NB4 (cell line): Measurements from ENCODE around the gene CARD19.

Experiments used
- MYC ChIP-seq: IDR thresholded peaks from 2 replicates; pipeline ENCODE4 v1.6.1; 2011; ENCODE audit warnings: low read depth, low read length
- POLR2A ChIP-seq: IDR thresholded peaks from 2 replicates; pipeline ENCODE4 v1.6.1; 2011; ENCODE audit warnings: mild to moderate bottlenecking; ENCODE audit not compliant: insufficient read length; ENCODE audit errors: extremely low read depth
- TF ChIP-seq, protein P1 (sequence below): IDR thresholded peaks from one replicate; pipeline ENCODE4 v1.5.1; 2012; ENCODE audit warnings: low read depth, low read length
- TF ChIP-seq, protein P2 (sequence below): IDR thresholded peaks from 2 replicates; pipeline ENCODE4 v1.6.1; 2011; ENCODE audit warnings: low read depth, low read length

DNA sequence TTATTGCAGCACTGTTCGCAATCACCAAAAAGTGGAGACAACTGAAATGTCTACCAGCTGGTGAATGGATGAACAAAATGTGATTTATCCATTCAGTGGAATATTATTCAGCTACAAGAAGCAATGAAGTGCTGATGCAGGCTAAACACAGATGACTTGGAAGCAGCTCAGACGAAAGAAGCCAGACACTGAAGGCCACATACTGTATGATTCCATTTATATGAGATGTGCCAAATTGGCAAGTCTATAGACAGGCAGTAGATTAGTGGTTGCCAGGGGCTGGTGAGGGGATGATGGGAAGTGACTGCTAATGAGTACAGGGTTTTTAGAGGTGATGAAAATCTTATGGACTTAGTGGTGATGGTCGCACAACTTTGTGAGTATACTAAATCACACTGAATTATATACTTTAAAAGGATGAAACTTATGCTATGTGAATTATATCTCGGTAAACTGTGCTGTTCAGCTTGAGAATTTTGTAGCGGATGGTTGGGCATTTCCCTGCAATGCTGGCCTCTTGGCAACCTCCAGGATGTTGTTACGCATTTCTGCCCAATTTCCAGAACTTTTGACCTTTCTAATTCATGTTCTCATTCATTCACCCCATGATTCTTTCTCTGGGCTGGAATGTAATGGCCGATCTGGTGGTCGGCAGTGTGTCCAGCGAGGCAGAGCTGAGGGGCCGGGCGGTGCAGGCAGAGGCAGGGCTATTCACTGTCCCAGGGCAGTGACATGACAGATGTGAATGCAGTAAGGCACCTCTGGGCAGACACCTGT, 66.0 kb downstream of the CARD19 start:
- TF ChIP-seq, protein P1, sequence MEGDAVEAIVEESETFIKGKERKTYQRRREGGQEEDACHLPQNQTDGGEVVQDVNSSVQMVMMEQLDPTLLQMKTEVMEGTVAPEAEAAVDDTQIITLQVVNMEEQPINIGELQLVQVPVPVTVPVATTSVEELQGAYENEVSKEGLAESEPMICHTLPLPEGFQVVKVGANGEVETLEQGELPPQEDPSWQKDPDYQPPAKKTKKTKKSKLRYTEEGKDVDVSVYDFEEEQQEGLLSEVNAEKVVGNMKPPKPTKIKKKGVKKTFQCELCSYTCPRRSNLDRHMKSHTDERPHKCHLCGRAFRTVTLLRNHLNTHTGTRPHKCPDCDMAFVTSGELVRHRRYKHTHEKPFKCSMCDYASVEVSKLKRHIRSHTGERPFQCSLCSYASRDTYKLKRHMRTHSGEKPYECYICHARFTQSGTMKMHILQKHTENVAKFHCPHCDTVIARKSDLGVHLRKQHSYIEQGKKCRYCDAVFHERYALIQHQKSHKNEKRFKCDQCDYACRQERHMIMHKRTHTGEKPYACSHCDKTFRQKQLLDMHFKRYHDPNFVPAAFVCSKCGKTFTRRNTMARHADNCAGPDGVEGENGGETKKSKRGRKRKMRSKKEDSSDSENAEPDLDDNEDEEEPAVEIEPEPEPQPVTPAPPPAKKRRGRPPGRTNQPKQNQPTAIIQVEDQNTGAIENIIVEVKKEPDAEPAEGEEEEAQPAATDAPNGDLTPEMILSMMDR = no peak
- TF ChIP-seq POLR2A = no peak
- TF ChIP-seq, protein P2, sequence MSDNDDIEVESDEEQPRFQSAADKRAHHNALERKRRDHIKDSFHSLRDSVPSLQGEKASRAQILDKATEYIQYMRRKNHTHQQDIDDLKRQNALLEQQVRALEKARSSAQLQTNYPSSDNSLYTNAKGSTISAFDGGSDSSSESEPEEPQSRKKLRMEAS = no peak
- TF ChIP-seq MYC = no peak
